Measurements from ENCODE around the gene TNFRSF13B.

- TF ChIP-seq CTCF (IDR thresholded peaks at IDR 0.05) (no peak), POLR2A (IDR thresholded peaks at IDR 0.05; ENCODE audit: low read depth) (no peak), POLR2AphosphoS5 (IDR thresholded peaks at IDR 0.05) (no peak), EP300 (IDR thresholded peaks at IDR 0.05) (no peak)
These were observed 22.7 kb upstream of the TNFRSF13B start for GRCh38 chr17:16994631-16995030.

Measured in esophagus muscularis mucosa (tissue), 4 donors.